Stomach (tissue), 9 donors: ENCODE results near the gene MYADM. TPM values are rescaled to one million over a fixed set of nuclear protein-coding genes. Genes with fewer than 3 reads are reported as not detected.

ENCODE experiments used
- DNase-seq, 2 donors: peaks; one replicate each; pipeline versions ENCODE4 v3.0.0 to v3.0.0-alpha.2; 2013 to 2019
- H3K27ac ChIP-seq, 5 donors: fragments of 200-600 bp in 4 of 5; sonication (generic) in 4 of 5; one replicate each; pipeline ENCODE4 v1.5.1; 2013 to 2019; ENCODE audit warnings: mild to moderate bottlenecking in 1 of 5, moderate library complexity in 1 of 5
- H3K27me3 ChIP-seq, 3 donors: fragments of 200-600 bp; sonication (generic); one replicate each; pipeline ENCODE4 v1.5.1; 2017 to 2019; ENCODE audit warnings: mixed run types in 1 of 3
- H3K36me3 ChIP-seq, 4 donors: fragments of 200-600 bp; sonication (generic); 1 replicate in 3 of 4; 2 replicates in 1 of 4; pipeline ENCODE4 v1.5.1; 2016 to 2019
- H3K4me1 ChIP-seq, 4 donors: fragments of 200-600 bp; sonication (generic); one replicate each; pipeline ENCODE4 v1.5.1; 2016 to 2019
- H3K4me3 ChIP-seq, 4 donors: fragments of 200-600 bp; sonication (generic) in 3 of 4; one replicate each; pipeline ENCODE4 v1.5.1; 2016 to 2019; ENCODE audit warnings: mild to moderate bottlenecking in 1 of 4
- H3K9me3 ChIP-seq, 4 donors: fragments of 200-600 bp; sonication (generic); one replicate each; pipeline ENCODE4 v1.5.1; 2016 to 2019
- EP300 ChIP-seq: sonication (generic); formaldehyde crosslinking; IDR thresholded peaks from one replicate; pipeline ENCODE4 v1.6.1; 2017; ENCODE audit warnings: antibody characterized with exemption
- POLR2A ChIP-seq, 4 donors: fragments of 450-650 bp; IDR thresholded peaks; one replicate each; pipeline ENCODE4 v1.6.1; 2016; ENCODE audit warnings: antibody characterized with exemption in 4 of 4, control low read depth in 2 of 4, mild to moderate bottlenecking in 1 of 4, moderate library complexity in 1 of 4
- POLR2AphosphoS5 ChIP-seq, 3 donors: sonication (generic); formaldehyde crosslinking; IDR thresholded peaks; one replicate each; pipeline ENCODE4 v1.6.1; 2016; ENCODE audit warnings: antibody characterized with exemption in 3 of 3
- WGBS, 5 donors: extraction: QIAGEN DNeasy Blood & Tissue Kit in 3 of 5; methylation state at CpG; one replicate each; pipeline versions ENCODE4 v1.1.5 to v1.1.7; 2013 to 2018; 5-methylcytosine and 5-hydroxymethylcytosine counted together
- intact Hi-C: fragments of 100-400 bp; cut with DNase I; formaldehyde crosslinking; loops from one replicate; pipeline ENCODE4 v1.15.1; 2023; ENCODE audit warnings: low total_unique reads
- polyA plus RNA-seq, 3 donors: library from polyadenylated mRNA; stranded (reverse); fragments of 200-250 nt; gene quantifications; one replicate each; pipeline ENCODE4 v1.2.3, GENCODE V29; 2013
- total RNA-seq, 5 donors: library from RNA; depleted of rRNA; stranded (reverse); fragments of >200 nt; gene quantifications; one replicate each; pipeline versions ENCODE4 v1.1.0 to v1.2.3, GENCODE V29; 2014 to 2016
- TF ChIP-seq, protein P1 (sequence below), 7 experiments: fragments of 450-650 bp in 4 of 7; fragments of 200-600 bp in 3 of 7; sonication (generic) in 3 of 7; IDR thresholded peaks; one replicate each; pipeline ENCODE4 v1.5.1; 2016 to 2019; ENCODE audit warnings: antibody characterized with exemption in 7 of 7, control low read depth in 2 of 7, mild to moderate bottlenecking in 1 of 7
- donor health status: healthy with polysubstance abuse.
- donor health status: Bipolar disorder and iron deficiency.
- donor health status: healthy.

MYADM gene
- total and polyA plus RNA-seq, 8 donors = 20.7 to 195 (median 34.4) TPM

DNA sequence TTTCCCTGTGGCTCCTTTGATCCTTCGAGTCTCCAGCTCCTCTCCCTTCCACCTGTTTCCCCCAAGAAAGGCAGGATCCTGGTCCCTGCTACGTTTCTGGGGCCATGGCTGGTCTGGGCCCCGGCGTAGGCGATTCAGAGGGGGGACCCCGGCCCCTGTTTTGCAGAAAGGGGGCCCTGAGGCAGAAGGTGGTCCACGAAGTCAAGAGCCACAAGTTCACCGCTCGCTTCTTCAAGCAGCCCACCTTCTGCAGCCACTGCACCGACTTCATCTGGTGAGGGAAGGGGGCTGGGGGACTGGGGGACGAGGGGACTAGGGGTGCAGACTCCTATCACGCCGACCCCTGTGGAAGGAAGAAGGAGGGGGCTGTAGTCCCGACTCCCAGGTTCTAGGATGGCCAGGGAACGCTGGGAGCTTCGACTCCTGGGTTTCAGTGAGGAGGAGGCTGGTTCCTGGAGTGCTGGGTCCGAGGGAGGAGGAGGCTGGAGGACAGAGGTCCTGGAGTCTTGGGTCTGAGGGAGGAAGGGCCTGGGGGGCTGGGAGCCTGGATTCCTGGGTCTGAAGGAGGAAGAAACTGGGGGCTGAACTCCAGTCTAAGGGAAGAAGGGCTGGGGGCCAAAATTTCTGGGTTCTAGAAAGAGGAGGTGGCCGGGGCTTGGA is 14.8 kb downstream of the MYADM start:
- H3K27ac ChIP-seq = no peak overlapping the region

DNA sequence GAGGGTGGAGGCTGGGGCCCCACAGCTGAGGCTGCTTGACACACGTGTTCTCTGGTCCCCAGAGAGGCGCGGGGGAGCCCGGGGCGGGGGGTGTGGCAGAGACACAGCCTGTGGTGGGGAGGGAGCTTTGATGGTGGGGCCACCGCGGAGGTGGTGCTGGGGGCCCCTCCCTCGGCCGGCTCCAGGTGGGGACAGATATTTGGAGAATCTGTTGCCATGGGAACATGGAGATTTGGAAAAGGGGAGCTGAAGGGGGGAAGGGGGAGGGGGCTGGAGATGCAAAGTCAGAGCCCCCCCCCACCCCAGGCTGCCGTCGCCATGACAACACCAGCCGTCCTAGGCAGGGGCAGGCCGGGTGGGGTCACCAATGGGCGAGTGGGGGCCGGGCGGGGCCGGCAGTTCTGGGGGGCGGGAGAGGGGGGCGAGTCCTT is 15.6 kb downstream of the MYADM start:
- H3K27me3 ChIP-seq = peaks cover 18 to 78% (median 34%) of the 10 kb centered on the region in 3 donors
- TF ChIP-seq POLR2A (IDR thresholded peaks at IDR 0.05) (no peak), POLR2AphosphoS5 (IDR thresholded peaks at IDR 0.05) (no peak)
- TF ChIP-seq, protein P1, sequence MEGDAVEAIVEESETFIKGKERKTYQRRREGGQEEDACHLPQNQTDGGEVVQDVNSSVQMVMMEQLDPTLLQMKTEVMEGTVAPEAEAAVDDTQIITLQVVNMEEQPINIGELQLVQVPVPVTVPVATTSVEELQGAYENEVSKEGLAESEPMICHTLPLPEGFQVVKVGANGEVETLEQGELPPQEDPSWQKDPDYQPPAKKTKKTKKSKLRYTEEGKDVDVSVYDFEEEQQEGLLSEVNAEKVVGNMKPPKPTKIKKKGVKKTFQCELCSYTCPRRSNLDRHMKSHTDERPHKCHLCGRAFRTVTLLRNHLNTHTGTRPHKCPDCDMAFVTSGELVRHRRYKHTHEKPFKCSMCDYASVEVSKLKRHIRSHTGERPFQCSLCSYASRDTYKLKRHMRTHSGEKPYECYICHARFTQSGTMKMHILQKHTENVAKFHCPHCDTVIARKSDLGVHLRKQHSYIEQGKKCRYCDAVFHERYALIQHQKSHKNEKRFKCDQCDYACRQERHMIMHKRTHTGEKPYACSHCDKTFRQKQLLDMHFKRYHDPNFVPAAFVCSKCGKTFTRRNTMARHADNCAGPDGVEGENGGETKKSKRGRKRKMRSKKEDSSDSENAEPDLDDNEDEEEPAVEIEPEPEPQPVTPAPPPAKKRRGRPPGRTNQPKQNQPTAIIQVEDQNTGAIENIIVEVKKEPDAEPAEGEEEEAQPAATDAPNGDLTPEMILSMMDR (IDR thresholded peaks at IDR 0.05) = no peak
- H3K9me3 ChIP-seq = no peaks in the 10 kb centered on the region
- DNase-seq = peak in 1 of 2 donors; percentile 36
- 0 to 5% (median 2%) methylated on average over 11 to 19 of the region's 19 CpGs for WGBS, 5 donors
- intact Hi-C loops = no loop called here
- no peak overlapping the region for H3K4me3 ChIP-seq
- H3K27ac ChIP-seq = no peak overlapping the region
- no peaks in the 10 kb centered on the region for H3K36me3 ChIP-seq
- H3K4me1 ChIP-seq = peaks cover 13 to 42% (median 32%) of the 10 kb centered on the region in 4 donors

More for the DNA sequence above, 14.8 kb downstream of the MYADM start:
- Histone ChIP-seq H3K4me3 (peak overlapping the region; percentile 32 to 42 (median 40)), H3K36me3 (no peaks in the 10 kb centered on the region), H3K4me1 (peaks cover 13 to 42% (median 33%) of the 10 kb centered on the region in 4 donors), H3K9me3 (no peaks in the 10 kb centered on the region), H3K27me3 (peaks cover 18 to 78% (median 34%) of the 10 kb centered on the region in 3 donors)
- WGBS, 5 donors = 4 to 7% (median 5%) methylated on average over 18 of the region's 18 CpGs
- no peak for TF ChIP-seq POLR2AphosphoS5 (IDR thresholded peaks at IDR 0.05)
- TF ChIP-seq, protein P1 (IDR thresholded peaks at IDR 0.05) = peak in 1 of 7 experiments; percentile 8
- intact Hi-C loops = no loop called here
- peak in 1 of 2 donors; percentile 17 for DNase-seq

GRCh38 chr19:53883741-53884140 is 16.1 kb downstream of the MYADM start:
- Histone ChIP-seq H3K4me3 (no peak overlapping the region), H3K27me3 (peaks cover 18 to 76% (median 34%) of the 10 kb centered on the region in 3 donors), H3K9me3 (no peaks in the 10 kb centered on the region), H3K4me1 (peaks cover 13 to 40% (median 30%) of the 10 kb centered on the region in 4 donors), H3K27ac (no peak overlapping the region), H3K36me3 (no peaks in the 10 kb centered on the region)
- 18 to 31% (median 30%) methylated on average over 11 of the region's 11 CpGs for WGBS, 5 donors
- DNase-seq = no peak
- intact Hi-C loops = no loop called here
- no peak for TF ChIP-seq EP300
- no peak for TF ChIP-seq POLR2AphosphoS5 (IDR thresholded peaks at IDR 0.05)
- TF ChIP-seq, protein P1 (IDR thresholded peaks at IDR 0.05) = no peak
- no peak for TF ChIP-seq POLR2A (IDR thresholded peaks at IDR 0.05)

GRCh38 chr19:53884256-53884655 is 16.6 kb downstream of the MYADM start:
- 32 to 41% (median 37%) methylated on average over 12 of the region's 12 CpGs for WGBS, 5 donors
- H3K4me3 ChIP-seq = no peak overlapping the region
- H3K27ac ChIP-seq = no peak overlapping the region
- peaks cover 18 to 72% (median 34%) of the 10 kb centered on the region in 3 donors for H3K27me3 ChIP-seq
- no peaks in the 10 kb centered on the region for H3K9me3 ChIP-seq
- DNase-seq = no peak
- TF ChIP-seq EP300 = no peak
- TF ChIP-seq POLR2A (IDR thresholded peaks at IDR 0.05) = no peak
- TF ChIP-seq POLR2AphosphoS5 (IDR thresholded peaks at IDR 0.05) = no peak
- TF ChIP-seq, protein P1 (IDR thresholded peaks at IDR 0.05) = no peak
- H3K36me3 ChIP-seq = no peaks in the 10 kb centered on the region
- peaks cover 13 to 35% (median 25%) of the 10 kb centered on the region in 4 donors for H3K4me1 ChIP-seq
- intact Hi-C loops = no loop called here
